Psoas muscle (tissue), 8 donors: ENCODE results near the gene SH2D4B. TPM values are rescaled to one million over a fixed set of nuclear protein-coding genes. Genes with fewer than 3 reads are reported as not detected.

Experiments
- ATAC-seq, 4 donors: fragments of 200-7000 bp; cut with Tn5 transposase; one replicate each; pipeline ENCODE4 v1.9.1; 2020; ENCODE audit warnings: moderate library complexity in 3 of 4, mild to moderate bottlenecking in 2 of 4
- DNase-seq, 2 donors: peaks; one replicate each; pipeline ENCODE4 v3.0.0-alpha.2; 2020
- H3K27ac ChIP-seq: fragments of 200-600 bp; one replicate; pipeline ENCODE4 v1.8.0; 2022
- H3K27me3 ChIP-seq, 3 donors: fragments of 200-600 bp in 1 of 3; one replicate each; pipeline versions ENCODE4 v1.6.1 to v1.8.0; 2013 to 2022; ENCODE audit warnings: low read length in 2 of 3, mild to moderate bottlenecking in 2 of 3, moderate library complexity in 1 of 3; ENCODE audit not compliant: insufficient read depth in 3 of 3
- H3K36me3 ChIP-seq, 2 donors: fragments of 200-600 bp in 1 of 2; one replicate each; pipeline versions ENCODE4 v1.6.1 to v1.8.0; 2013 to 2022; ENCODE audit warnings: low read depth in 1 of 2, mild to moderate bottlenecking in 1 of 2, moderate library complexity in 1 of 2; ENCODE audit not compliant: insufficient read depth in 1 of 2
- H3K4me1 ChIP-seq: fragments of 200-600 bp; one replicate; pipeline ENCODE4 v1.8.0; 2022
- H3K4me3 ChIP-seq: fragments of 200-600 bp; one replicate; pipeline ENCODE4 v1.8.0; 2022; ENCODE audit warnings: mild to moderate bottlenecking
- H3K9me3 ChIP-seq: fragments of 200-600 bp; one replicate; pipeline ENCODE4 v1.8.0; 2022
- CTCF ChIP-seq: fragments of 200-600 bp; IDR thresholded peaks from one replicate; pipeline ENCODE4 v1.8.0; 2022; ENCODE audit warnings: antibody characterized with exemption
- WGBS, 3 donors: extraction: QIAGEN DNeasy Blood & Tissue Kit; methylation state at CpG; one replicate each; pipeline versions ENCODE4 v1.1.6 to v1.1.7; 2013; 5-methylcytosine and 5-hydroxymethylcytosine counted together
- intact Hi-C, 2 donors: fragments of 100-400 bp; cut with DNase I; formaldehyde crosslinking; loops; one replicate each; pipeline versions ENCODE4 v1.11.0 to v1.14.2; 2022
- polyA plus RNA-seq, 3 donors: library from polyadenylated mRNA; stranded (reverse); fragments of 200-250 nt; gene quantifications; one replicate each; pipeline ENCODE4 v1.2.3, GENCODE V29; 2013
- total RNA-seq, 4 donors: library from RNA; stranded (reverse); fragmentation: NEBNext Ultra II Directional in 2 of 4; extraction: Animal tissue kit (Norgen Biotek cat#: 25700) in 2 of 4; gene quantifications; one replicate each; pipeline versions ENCODE4 v1.2.1 to v1.2.4, GENCODE V29; 2021 to 2023
- donor health status: healthy with polysubstance abuse.
- donor health status: DM: no; HTN: no; CAD: no; lungs with moderate emphysema.
- donor health status: Bipolar disorder and iron deficiency.
- donor health status: healthy.
- donor health status: DM: yes; HTN: yes; CAD: no.
- donor health status: DM: no; HTN: no; CAD: no.
- donor health status: DM: no; HTN: no; CAD: no.
- donor health status: DM: yes; HTN: yes; CAD: no.

SH2D4B gene
- total and polyA plus RNA-seq, 7 donors, result 0.01 TPM; not detected in 6

GRCh38 chr10:80670774-80671173 lies 133.1 kb downstream of the SH2D4B start:
- ATAC-seq (no peak), DNase-seq (no peak)
- intact Hi-C loops, result no loop called here
- no peaks in the 10 kb centered on the region for H3K4me1 ChIP-seq
- TF ChIP-seq CTCF, result no peak
- H3K36me3 ChIP-seq, result no peaks in the 10 kb centered on the region
- 86 to 89% (median 88%) methylated on average over 6 of the region's 6 CpGs for WGBS, 3 donors
- H3K4me3 ChIP-seq, result no peak overlapping the region
- no peaks in the 10 kb centered on the region for H3K9me3 ChIP-seq
- H3K27ac ChIP-seq, result no peak overlapping the region
- H3K27me3 ChIP-seq, result no peaks in the 10 kb centered on the region

GRCh38 chr10:80671847-80672246 lies 134.1 kb downstream of the SH2D4B start:
- TF ChIP-seq CTCF, result no peak
- ATAC-seq (no peak), DNase-seq (no peak)
- no peaks in the 10 kb centered on the region for H3K9me3 ChIP-seq
- H3K27me3 ChIP-seq, result no peaks in the 10 kb centered on the region
- H3K36me3 ChIP-seq, result no peaks in the 10 kb centered on the region
- H3K4me1 ChIP-seq, result no peaks in the 10 kb centered on the region
- no peak overlapping the region for H3K4me3 ChIP-seq
- intact Hi-C loops, result no loop called here
- WGBS, 3 donors, result 61 to 68% (median 65%) methylated on average over 5 of the region's 5 CpGs
- H3K27ac ChIP-seq, result no peak overlapping the region

DNA sequence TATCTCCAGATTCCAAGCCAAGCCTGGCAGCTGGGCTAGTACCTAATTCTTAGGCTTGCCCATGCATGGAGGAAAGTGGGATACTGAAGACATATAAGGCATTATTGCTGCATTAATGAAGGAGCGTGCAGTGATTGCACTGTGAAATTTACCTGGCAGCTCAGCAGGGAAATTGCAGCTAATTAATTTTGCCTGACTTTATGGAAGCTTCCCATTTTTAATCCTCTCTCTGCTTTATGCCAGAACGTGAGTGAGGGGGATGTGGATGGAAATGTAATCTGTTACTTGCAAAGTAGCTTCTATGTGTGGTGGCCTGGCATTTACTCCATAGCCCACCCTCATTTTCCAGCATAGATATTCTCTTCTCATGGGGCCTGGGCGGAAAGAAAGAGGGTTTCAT lies 134.9 kb downstream of the SH2D4B start:
- no peak for DNase-seq
- WGBS, 3 donors, result 48 to 53% (median 50%) methylated on average over 3 of the region's 3 CpGs
- no peak overlapping the region for H3K27ac ChIP-seq
- H3K4me3 ChIP-seq, result no peak overlapping the region
- no peaks in the 10 kb centered on the region for H3K4me1 ChIP-seq
- no peak for ATAC-seq
- intact Hi-C loops, result no loop called here
- TF ChIP-seq CTCF, result no peak
- no peaks in the 10 kb centered on the region for H3K9me3 ChIP-seq
- no peaks in the 10 kb centered on the region for H3K27me3 ChIP-seq
- no peaks in the 10 kb centered on the region for H3K36me3 ChIP-seq

- no peak for DNase-seq
- no peak for ATAC-seq
- Histone ChIP-seq H3K4me3 (no peak overlapping the region), H3K27me3 (peaks cover 0 to 2% (median 0%) of the 10 kb centered on the region in 3 donors), H3K27ac (no peak overlapping the region), H3K9me3 (no peaks in the 10 kb centered on the region), H3K4me1 (no peaks in the 10 kb centered on the region), H3K36me3 (no peaks in the 10 kb centered on the region)
- TF ChIP-seq CTCF, result no peak
- 46 to 48% (median 47%) methylated on average over 1 of the region's 1 CpG for WGBS, 3 donors
- intact Hi-C loops, result no loop called here
Measured at GRCh38 chr10:80674809-80675208, 137.1 kb downstream of the SH2D4B start.

- intact Hi-C loops, result no loop called here
- 82 to 94% (median 92%) methylated on average over 1 of the region's 1 CpG for WGBS, 3 donors
- ATAC-seq, result no peak
Measured at GRCh38 chr10:80681142-80681541, 143.4 kb downstream of the SH2D4B start.

More at GRCh38 chr10:80681142-80681541, 143.4 kb downstream of the SH2D4B start:
- H3K4me1 ChIP-seq, result no peaks in the 10 kb centered on the region
- no peak for TF ChIP-seq CTCF
- no peaks in the 10 kb centered on the region for H3K36me3 ChIP-seq
- no peaks in the 10 kb centered on the region for H3K9me3 ChIP-seq
- no peak overlapping the region for H3K4me3 ChIP-seq
- peaks cover 0 to 2% (median 0%) of the 10 kb centered on the region in 3 donors for H3K27me3 ChIP-seq
- no peak overlapping the region for H3K27ac ChIP-seq
- DNase-seq, result no peak
